GM21723 (cell line): ENCODE results near the gene TLE3.
"Not testable (repeated sequence)": the region's sequence is repeated elsewhere in the genome, so short reads cannot be mapped to it uniquely, and the experiment has no call there.

Experiments used
- ATAC-seq: cut with Tn5 transposase; IDR thresholded peaks from one replicate; pipeline ENCODE4 v1.9.1; 2021; ENCODE audit warnings: mild to moderate bottlenecking, moderate library complexity; ENCODE audit not compliant: unreplicated experiment

TLE3 gene

GRCh38 chr15:70097321-70098152 is at the start of gene TLE3:
Gene TLE3, minus strand, starts transcription at chr15:70097917. Its CDS starts 1,119 bp downstream, at chr15:70096798.
- ATAC-seq = peak; percentile 64

- ATAC-seq = no peak
These were observed 49.6 kb upstream of the TLE3 start for GRCh38 chr15:70147178-70147760.

- ATAC-seq = no peak
These were observed 49.1 kb upstream of the TLE3 start for GRCh38 chr15:70146771-70147170.

- ATAC-seq = no peak
These were observed 48.4 kb upstream of the TLE3 start for GRCh38 chr15:70146162-70146561.

GRCh38 chr15:70145261-70145660 is 47.5 kb upstream of the TLE3 start:
- ATAC-seq = no peak

- ATAC-seq = no peak
These were observed 44.8 kb upstream of the TLE3 start for GRCh38 chr15:70142322-70143191.

- ATAC-seq = no peak
These were observed 44.3 kb upstream of the TLE3 start for GRCh38 chr15:70142072-70142321.

- ATAC-seq = no peak
These were observed 43.8 kb upstream of the TLE3 start for GRCh38 chr15:70141376-70142071.

- ATAC-seq = peak; percentile 49
These were observed 43.0 kb upstream of the TLE3 start for GRCh38 chr15:70140543-70141375.

GRCh38 chr15:70140025-70140542 is 42.4 kb upstream of the TLE3 start:
- ATAC-seq = no peak

GRCh38 chr15:70137967-70138366 is 40.2 kb upstream of the TLE3 start:
- ATAC-seq = no peak

- ATAC-seq = not testable (repeated sequence)
These were observed 39.3 kb upstream of the TLE3 start for GRCh38 chr15:70137021-70137420.

GRCh38 chr15:70133781-70134421 is 36.2 kb upstream of the TLE3 start:
- no peak for ATAC-seq

- no peak for ATAC-seq
These were observed 35.6 kb upstream of the TLE3 start for GRCh38 chr15:70133296-70133695.

- ATAC-seq = no peak
These were observed 34.9 kb upstream of the TLE3 start for GRCh38 chr15:70132571-70132970.

GRCh38 chr15:70132139-70132538 is 34.4 kb upstream of the TLE3 start:
- no peak for ATAC-seq

- ATAC-seq = no peak
These were observed 30.9 kb upstream of the TLE3 start for GRCh38 chr15:70128414-70129140.

- ATAC-seq = no peak
These were observed 30.2 kb upstream of the TLE3 start for GRCh38 chr15:70127770-70128413.
